IMR-90 (cell line): ENCODE data around the gene PASD1. TPM values are rescaled to one million over a fixed set of nuclear protein-coding genes. Genes with fewer than 3 reads are reported as not detected.
"Not testable (repeated sequence)": the region's sequence is repeated elsewhere in the genome, so short reads cannot be mapped to it uniquely, and the experiment has no call there.

Experiments
- ATAC-seq: fragments of 200-7000 bp; cut with Tn5 transposase; 2 replicates; pipeline ENCODE4 v1.9.1; 2020; ENCODE audit warnings: low read depth, mild to moderate bottlenecking, moderate library complexity
- BruUV-seq: library from RNA; stranded (reverse); fragments of 400-500 nt; replicated peaks from 2 replicates; lab custom pipeline; 2021; lab: Mats Ljungman, UMichigan
- CTCF ChIA-PET: fragments of 300-600 bp; formaldehyde crosslinking; extraction: SDS; loops from one replicate; lab custom pipeline; 2021; ENCODE audit warnings: antibody characterized with exemption; lab: Yijun Ruan, JAX
- POLR2A ChIA-PET: fragments of 300-600 bp; sonication (Branson Sonifier 250); formaldehyde crosslinking; loops from one replicate; lab custom pipeline; 2022; ENCODE audit warnings: antibody characterized with exemption; ENCODE audit not compliant: unreplicated experiment; lab: Charles Lee
- DNase-seq: peaks from one replicate; pipeline ENCODE4 v3.0.0; 2013
- H2AFZ ChIP-seq: replicated peaks from 2 replicates; pipeline ENCODE3; 2013; ENCODE audit warnings: low read length, mild to moderate bottlenecking; ENCODE audit not compliant: poor library complexity
- H2AK5ac ChIP-seq: 2 replicates; pipeline ENCODE4 v1.6.1; 2013; ENCODE audit warnings: low read depth, low read length, inconsistent platforms
- H2AK9ac ChIP-seq: replicated peaks from 2 replicates; pipeline ENCODE3; 2013; ENCODE audit warnings: mild to moderate bottlenecking, low read depth, low read length, moderate library complexity; ENCODE audit not compliant: poor library complexity
- H2BK120ac ChIP-seq: 2 replicates; pipeline ENCODE4 v1.6.1; 2013; ENCODE audit warnings: low read depth, low read length, inconsistent platforms
- H2BK15ac ChIP-seq: 3 replicates; pipeline ENCODE4 v1.6.1; 2013; ENCODE audit warnings: low read depth, low read length, inconsistent platforms
- H2BK20ac ChIP-seq: 2 replicates; pipeline ENCODE4 v1.6.1; 2013; ENCODE audit warnings: low read depth, mild to moderate bottlenecking, inconsistent platforms, low read length, moderate library complexity
- H2BK5ac ChIP-seq: 2 replicates; pipeline ENCODE4 v1.6.1; 2013; ENCODE audit warnings: mild to moderate bottlenecking, low read depth, low read length, inconsistent platforms; ENCODE audit not compliant: poor library complexity, severe bottlenecking
- H3K14ac ChIP-seq: replicated peaks from 2 replicates; pipeline ENCODE4 v1.6.1; 2013; ENCODE audit warnings: low read depth, low read length, inconsistent platforms
- H3K18ac ChIP-seq: 2 replicates; pipeline ENCODE4 v1.6.1; 2013; ENCODE audit warnings: low read depth, low read length, control low read depth
- H3K23ac ChIP-seq: 2 replicates; pipeline ENCODE4 v1.6.1; 2013; ENCODE audit warnings: low read depth, low read length, inconsistent platforms
- H3K27ac ChIP-seq: 2 replicates; pipeline ENCODE4 v1.5.1; 2013; ENCODE audit warnings: mild to moderate bottlenecking, control low read depth, low read length; ENCODE audit not compliant: insufficient read depth
- H3K27me3 ChIP-seq: 2 replicates; pipeline ENCODE4 v1.6.1; 2013; ENCODE audit warnings: low read length; ENCODE audit not compliant: control insufficient read depth, insufficient read depth
- H3K36me3 ChIP-seq: 2 replicates; pipeline ENCODE4 v1.6.1; 2013; ENCODE audit warnings: low read length, mixed read lengths; ENCODE audit not compliant: control insufficient read depth, insufficient read depth
- H3K4ac ChIP-seq: 2 replicates; pipeline ENCODE4 v1.6.1; 2013; ENCODE audit warnings: low read depth, low read length, inconsistent platforms
- H3K4me1 ChIP-seq: 2 replicates; pipeline ENCODE4 v1.6.1; 2013; ENCODE audit warnings: low read length, mixed read lengths; ENCODE audit not compliant: control insufficient read depth, insufficient read depth
- H3K4me2 ChIP-seq: 2 replicates; pipeline ENCODE4 v1.6.1; 2013; ENCODE audit warnings: low read depth, mild to moderate bottlenecking, control low read depth, low read length, moderate library complexity
- H3K4me3 ChIP-seq: 2 replicates; pipeline ENCODE4 v1.5.1; 2013; ENCODE audit warnings: low read depth, mild to moderate bottlenecking, control low read depth, low read length, moderate library complexity; ENCODE audit not compliant: insufficient read depth
- H3K56ac ChIP-seq: 2 replicates; pipeline ENCODE4 v1.6.1; 2013; ENCODE audit warnings: low read length, inconsistent platforms; ENCODE audit not compliant: insufficient read depth; ENCODE audit errors: extremely low read depth
- H3K79me1 ChIP-seq, 2 experiments: 2 replicates each; pipeline ENCODE4 v1.6.1; 2013; ENCODE audit warnings: low read length in 2 of 2, inconsistent platforms in 1 of 2, low read depth in 1 of 2
- H3K9ac ChIP-seq: 2 replicates; pipeline ENCODE4 v1.6.1; 2013; ENCODE audit warnings: low read depth, low read length, control low read depth
- H3K9me1 ChIP-seq: 2 replicates; pipeline ENCODE4 v1.6.1; 2013; ENCODE audit warnings: low read length, inconsistent platforms; ENCODE audit not compliant: insufficient read depth
- H3K9me3 ChIP-seq: 2 replicates; pipeline ENCODE4 v1.6.1; 2013; ENCODE audit warnings: low read length; ENCODE audit not compliant: control insufficient read depth, insufficient read depth
- H4K20me1 ChIP-seq: 2 replicates; pipeline ENCODE4 v1.6.1; 2013; ENCODE audit warnings: low read length, inconsistent platforms; ENCODE audit not compliant: insufficient read depth
- H4K5ac ChIP-seq: 2 replicates; pipeline ENCODE4 v1.6.1; 2013; ENCODE audit warnings: mild to moderate bottlenecking, low read depth, low read length, control low read depth
- H4K8ac ChIP-seq, 2 experiments: 2 replicates each; pipeline ENCODE4 v1.6.1; 2013; ENCODE audit warnings: low read depth in 2 of 2, low read length in 2 of 2, control low read depth in 1 of 2, inconsistent platforms in 1 of 2
- H4K91ac ChIP-seq: 2 replicates; pipeline ENCODE4 v1.6.1; 2013; ENCODE audit warnings: low read depth, low read length, inconsistent platforms; ENCODE audit not compliant: insufficient read depth
- WGBS, 2 experiments: methylation state at CpG; one replicate each; pipeline versions ENCODE4 v1.1.5 to v1.1.7; 2013; ENCODE audit warnings: missing lambda C conversion rate in 2 of 2; ENCODE audit not compliant: insufficient read length in 1 of 2; ENCODE audit errors: extremely low coverage in 2 of 2; 5-methylcytosine and 5-hydroxymethylcytosine counted together
- dilution Hi-C: fragments of 300-500 bp; cut with HindIII; formaldehyde crosslinking; loops from one replicate; pipeline ENCODE4 v1.14.3; 2018; ENCODE audit warnings: low sequenced_read_pairs; ENCODE audit not compliant: unreplicated experiment
- in situ Hi-C: fragments of 300-500 bp; cut with MboI; formaldehyde crosslinking; loops from 3 replicates; pipeline ENCODE4 v1.14.3; 2019; ENCODE audit warnings: low sequenced_read_pairs, inconsistent platforms, mixed read lengths
- intact Hi-C: fragments of 100-400 bp; cut with micrococcal nuclease; formaldehyde crosslinking; loops from 2 replicates; pipeline ENCODE4 v1.10.0; 2022
- polyA plus RNA-seq, 3 experiments: library from polyadenylated mRNA; depleted of rRNA; stranded (reverse); fragments of >200 nt; gene quantifications; 2 replicates each; pipeline ENCODE4 v1.2.3, GENCODE V29; 2012; ENCODE audit warnings: low replicate concordance in 1 of 3
- total RNA-seq: library from RNA; depleted of rRNA; stranded (reverse); fragments of >200 nt; gene quantifications from 2 replicates; pipeline ENCODE4 v1.2.3, GENCODE V29; 2012

The PASD1 gene
- total and polyA plus RNA-seq, 2 of the 4 experiments (the other 2 are of a cell fraction): not detected

DNA sequence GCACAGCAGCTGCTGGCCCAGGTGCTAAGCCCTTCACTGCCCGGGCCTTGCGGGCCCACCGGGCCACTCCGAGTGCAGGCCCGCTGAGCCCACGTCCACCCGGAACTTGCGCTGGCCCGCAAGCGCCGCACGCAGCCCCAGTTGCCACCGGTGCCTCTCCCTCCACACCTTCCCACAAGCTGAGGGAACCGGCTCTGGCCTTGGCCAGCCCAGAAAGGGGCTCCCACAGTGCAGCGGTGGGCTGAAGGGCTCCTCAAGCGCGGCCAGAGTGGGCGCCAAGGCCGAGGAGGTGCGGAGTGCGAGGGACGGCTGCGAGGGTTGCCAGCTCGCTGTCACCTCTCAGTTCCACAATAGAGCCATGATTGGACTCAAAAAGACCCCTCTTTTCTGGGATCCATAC, 472 bp upstream of the PASD1 start:
- H3K9me3 ChIP-seq: peaks cover 11% of the 10 kb centered on the region; the same call in 1 of the 2 replicates
- H3K27ac ChIP-seq, H2BK15ac ChIP-seq, H3K4me1 ChIP-seq, H2BK20ac ChIP-seq, H4K91ac ChIP-seq, intact Hi-C loops, POLR2A ChIA-PET, BruUV-seq, H3K9ac ChIP-seq, ATAC-seq, DNase-seq, H2AFZ ChIP-seq, H4K8ac ChIP-seq, dilution Hi-C loops, H3K4me3 ChIP-seq, H3K27me3 ChIP-seq, H3K79me1 ChIP-seq, H2BK5ac ChIP-seq, H3K23ac ChIP-seq, H2BK120ac ChIP-seq, H3K36me3 ChIP-seq, H3K4ac ChIP-seq, H4K20me1 ChIP-seq, H2AK5ac ChIP-seq, in situ Hi-C loops, H3K9me1 ChIP-seq, H3K56ac ChIP-seq, H3K18ac ChIP-seq, H2AK9ac ChIP-seq, CTCF ChIA-PET, H4K5ac ChIP-seq, H3K4me2 ChIP-seq, H3K14ac ChIP-seq: not testable (repeated sequence)
- no CpG with 5 or more reads among the region's 24 CpGs for WGBS, 2 experiments
